Measurements from ENCODE around the gene AGER. TPM values are rescaled to one million over a fixed set of nuclear protein-coding genes. Genes with fewer than 3 reads are reported as not detected.

Gene AGER
- total RNA-seq, 3 donors from 2014 or later: 5.3 to 8.1 (median 6.3) TPM

DNA sequence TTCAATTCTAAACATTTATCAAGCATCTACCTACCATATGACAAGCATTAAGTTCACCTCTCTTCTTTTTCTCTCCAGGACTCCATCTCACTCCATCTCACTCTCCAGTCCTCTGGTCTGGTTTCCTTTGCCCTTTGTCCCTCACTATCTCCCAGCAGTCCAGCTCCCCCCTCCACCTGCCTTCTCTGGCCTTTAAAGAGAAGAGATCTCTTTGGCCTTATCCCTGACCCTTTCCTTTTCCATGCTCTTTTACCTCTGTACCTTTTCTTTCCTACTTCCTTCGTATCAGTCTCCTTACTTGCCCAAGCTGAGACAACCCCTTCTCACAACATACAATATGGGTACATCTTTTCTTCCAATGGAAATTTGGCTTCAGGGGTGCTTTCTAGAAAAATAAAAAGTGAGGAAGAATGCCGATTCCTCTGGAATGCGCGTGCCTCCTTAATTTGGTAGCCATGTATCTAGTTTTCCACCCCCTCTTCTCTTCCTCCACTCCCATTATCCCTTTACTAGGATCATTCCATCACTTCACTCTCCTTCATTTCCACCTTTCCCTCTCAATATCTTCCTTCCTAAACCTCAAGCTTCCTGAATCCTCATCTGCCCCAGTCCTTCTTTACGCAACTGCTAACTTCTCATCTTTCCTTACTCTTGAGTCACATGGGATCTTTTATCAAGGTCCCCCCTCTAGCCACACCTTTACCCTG lies 7.4 kb downstream of the AGER start:
- DNase-seq: no peak
- H3K9me3 ChIP-seq: no peaks in the 10 kb centered on the region
- no peak for ATAC-seq
- H3K36me3 ChIP-seq (ENCODE audit: low read depth): peaks cover 4% of the 10 kb centered on the region
- H3K4me3 ChIP-seq: no peak overlapping the region
- H3K4me1 ChIP-seq (ENCODE audit: low read depth): peaks cover 37% of the 10 kb centered on the region
- intact Hi-C loops (cut with DNase I, micrococcal nuclease): no loop called here
- TF ChIP-seq, protein P1, sequence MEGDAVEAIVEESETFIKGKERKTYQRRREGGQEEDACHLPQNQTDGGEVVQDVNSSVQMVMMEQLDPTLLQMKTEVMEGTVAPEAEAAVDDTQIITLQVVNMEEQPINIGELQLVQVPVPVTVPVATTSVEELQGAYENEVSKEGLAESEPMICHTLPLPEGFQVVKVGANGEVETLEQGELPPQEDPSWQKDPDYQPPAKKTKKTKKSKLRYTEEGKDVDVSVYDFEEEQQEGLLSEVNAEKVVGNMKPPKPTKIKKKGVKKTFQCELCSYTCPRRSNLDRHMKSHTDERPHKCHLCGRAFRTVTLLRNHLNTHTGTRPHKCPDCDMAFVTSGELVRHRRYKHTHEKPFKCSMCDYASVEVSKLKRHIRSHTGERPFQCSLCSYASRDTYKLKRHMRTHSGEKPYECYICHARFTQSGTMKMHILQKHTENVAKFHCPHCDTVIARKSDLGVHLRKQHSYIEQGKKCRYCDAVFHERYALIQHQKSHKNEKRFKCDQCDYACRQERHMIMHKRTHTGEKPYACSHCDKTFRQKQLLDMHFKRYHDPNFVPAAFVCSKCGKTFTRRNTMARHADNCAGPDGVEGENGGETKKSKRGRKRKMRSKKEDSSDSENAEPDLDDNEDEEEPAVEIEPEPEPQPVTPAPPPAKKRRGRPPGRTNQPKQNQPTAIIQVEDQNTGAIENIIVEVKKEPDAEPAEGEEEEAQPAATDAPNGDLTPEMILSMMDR (IDR thresholded peaks at IDR 0.05): no peak

DNA sequence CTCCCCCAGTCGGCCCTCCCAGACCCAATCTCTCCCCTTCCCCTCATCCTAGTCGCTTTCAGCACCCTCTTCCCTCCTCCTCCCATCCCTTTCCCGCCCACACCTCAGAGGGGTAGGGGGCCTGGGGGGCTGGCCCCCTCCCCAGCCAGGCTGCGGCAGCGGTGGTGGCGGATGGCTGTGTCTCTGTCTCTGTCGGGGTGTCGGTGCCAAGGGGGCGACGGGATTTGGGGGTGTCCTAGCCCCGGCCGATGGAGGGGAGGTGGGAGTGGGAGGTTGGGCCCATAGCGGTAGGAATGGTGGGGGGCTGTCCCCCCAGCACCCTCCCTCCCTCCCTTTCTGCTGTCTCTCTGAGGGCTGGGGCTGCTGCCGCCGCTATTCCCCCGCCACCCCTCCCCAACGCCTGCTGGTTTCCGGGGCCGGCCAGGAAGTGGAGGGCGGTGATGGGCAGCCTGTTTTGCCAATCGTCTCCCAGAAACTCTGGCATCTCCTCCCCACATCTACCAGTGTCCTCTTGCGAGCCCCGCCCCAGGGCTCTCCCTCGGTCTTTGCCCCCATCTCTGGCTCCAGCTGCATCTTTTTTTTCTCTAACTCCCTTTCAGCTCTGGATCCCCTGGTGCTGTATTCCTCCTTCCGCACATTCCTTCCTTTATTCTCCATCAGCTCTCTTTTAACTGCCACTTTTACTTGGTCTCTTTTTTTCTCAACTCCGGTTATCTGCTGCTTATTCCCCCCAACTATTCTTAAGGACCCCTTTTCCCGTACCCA lies 8.2 kb downstream of the AGER start, which contains the start of gene AGPAT1:
AGPAT1 (minus strand) TSS at position 374 of the 765 bp plus-strand sequence. CDS start 4,588 bp downstream, outside the sequence.
- peak; percentile 98 to 100 (median 99) for DNase-seq
- TF ChIP-seq, protein P1 (IDR thresholded peaks at IDR 0.05): no peak
- H3K36me3 ChIP-seq (ENCODE audit: low read depth): peaks cover 4% of the 10 kb centered on the region
- H3K9me3 ChIP-seq: no peaks in the 10 kb centered on the region
- peaks cover 34% of the 10 kb centered on the region for H3K4me1 ChIP-seq (ENCODE audit: low read depth)
- H3K4me3 ChIP-seq: peak within 1 kb of the TSS; percentile 58
- peak; percentile 73 for ATAC-seq
- intact Hi-C loops (cut with DNase I, micrococcal nuclease): no loop called here

DNA sequence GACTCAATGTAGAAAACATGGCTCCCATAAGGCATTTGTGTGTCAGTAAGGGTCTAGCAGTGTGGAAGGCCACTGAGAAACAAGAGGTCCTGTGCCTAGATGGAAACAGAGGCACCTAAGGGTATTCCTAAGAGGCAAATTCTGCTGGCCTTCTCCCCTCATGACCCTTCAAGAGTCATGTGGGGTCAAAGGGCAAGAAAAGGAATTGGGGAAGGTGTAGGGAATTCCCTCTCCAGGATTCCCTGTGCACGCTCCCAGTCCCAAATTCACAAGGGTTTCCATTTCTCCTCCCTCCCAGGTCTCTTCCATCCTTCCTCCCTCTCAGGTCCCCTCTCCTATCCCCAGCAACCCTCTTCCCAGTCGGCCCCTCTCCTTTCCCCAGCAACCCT lies 8.7 kb downstream of the AGER start:
- H3K4me3 ChIP-seq: peak overlapping the region; percentile 58
- intact Hi-C loops (cut with DNase I, micrococcal nuclease): no loop called here
- ATAC-seq: no peak
- H3K36me3 ChIP-seq (ENCODE audit: low read depth): peaks cover 4% of the 10 kb centered on the region
- TF ChIP-seq, protein P1 (IDR thresholded peaks at IDR 0.05): no peak
- peaks cover 30% of the 10 kb centered on the region for H3K4me1 ChIP-seq (ENCODE audit: low read depth)
- DNase-seq: no peak
- H3K9me3 ChIP-seq: no peaks in the 10 kb centered on the region

DNA sequence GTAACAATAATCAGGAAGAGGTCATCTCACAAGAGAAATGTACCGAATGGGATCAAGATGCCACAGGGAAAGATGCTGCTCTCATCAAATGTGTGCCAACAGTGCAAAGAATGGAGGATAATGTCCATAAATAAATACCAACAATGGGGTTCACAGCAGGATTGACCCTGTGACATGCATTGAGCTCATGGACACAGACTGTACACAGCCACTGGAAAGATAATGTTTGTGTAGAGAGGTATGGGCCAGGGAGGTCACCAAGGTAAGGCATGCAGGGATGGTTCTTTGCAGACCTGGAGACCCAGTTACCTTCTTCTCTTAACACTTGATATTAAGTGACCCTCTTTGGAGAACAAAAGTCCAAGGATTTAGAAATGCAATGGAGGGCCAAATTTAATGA lies 9.6 kb downstream of the AGER start:
- TF ChIP-seq, protein P1 (IDR thresholded peaks at IDR 0.05): no peak
- intact Hi-C loops (cut with DNase I, micrococcal nuclease): no loop called here
- Histone ChIP-seq H3K36me3 (ENCODE audit: low read depth) (peaks cover 4% of the 10 kb centered on the region), H3K4me1 (ENCODE audit: low read depth) (peaks cover 22% of the 10 kb centered on the region), H3K4me3 (no peak overlapping the region), H3K9me3 (no peaks in the 10 kb centered on the region)
- DNase-seq: no peak
- no peak for ATAC-seq

DNA sequence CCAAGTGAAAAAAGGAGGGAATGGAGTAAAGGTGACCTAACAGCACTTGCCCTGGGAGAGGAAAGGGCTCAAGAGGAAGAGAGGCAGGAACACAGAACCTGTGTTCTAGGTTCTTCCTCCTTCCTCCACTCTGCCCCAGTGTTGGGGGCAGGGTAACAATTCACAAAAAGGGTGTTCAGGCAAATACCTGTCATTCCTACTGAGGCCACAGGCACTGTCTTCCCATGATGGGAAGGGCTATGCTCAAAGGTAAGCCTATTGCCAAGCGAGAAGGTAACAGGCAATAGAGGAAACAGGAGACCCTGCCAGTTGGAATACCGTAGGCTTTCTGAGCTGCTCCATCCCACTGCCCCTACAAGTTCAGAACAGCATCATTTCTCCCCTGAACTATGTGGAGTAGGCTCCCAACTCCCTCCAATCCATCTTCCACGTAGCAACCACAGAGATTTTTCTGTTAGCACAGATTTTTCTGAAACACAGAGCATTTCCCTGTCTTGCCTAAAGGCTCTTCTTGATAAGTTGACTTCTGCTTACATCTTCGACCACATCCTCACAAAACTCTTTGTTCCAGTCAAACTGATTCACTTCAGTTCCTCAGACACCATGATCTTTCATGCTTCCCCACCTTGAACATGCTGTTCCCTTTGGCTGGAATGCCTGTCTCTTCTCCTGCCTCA lies 10.9 kb downstream of the AGER start:
- Histone ChIP-seq H3K9me3 (no peaks in the 10 kb centered on the region), H3K4me3 (no peak overlapping the region), H3K4me1 (ENCODE audit: low read depth) (peaks cover 17% of the 10 kb centered on the region), H3K36me3 (ENCODE audit: low read depth) (peaks cover 4% of the 10 kb centered on the region)
- ATAC-seq (no peak), DNase-seq (no peak)
- TF ChIP-seq, protein P1 (IDR thresholded peaks at IDR 0.05): no peak
- intact Hi-C loops (cut with DNase I, micrococcal nuclease): no loop called here
